CD14-positive monocyte (primary cell): Measurements from ENCODE around the gene VTI1B. TPM values are rescaled to one million over a fixed set of nuclear protein-coding genes. Genes with fewer than 3 reads are reported as not detected.
A peak's percentile ranks its signal among the peaks of the same experiment; 100 is the strongest.

ENCODE experiments used
- DNase-seq, 3 donors: peaks; one replicate each; pipeline ENCODE4 v3.0.0-alpha.2; 2011 to 2022
- H2AFZ ChIP-seq: 2 replicates; pipeline ENCODE4 v1.6.0; 2012; ENCODE audit warnings: mild to moderate bottlenecking, low read depth, low read length, inconsistent platforms; ENCODE audit not compliant: insufficient read depth, poor library complexity, severe bottlenecking
- H3K27ac ChIP-seq, 2 donors: 1 replicate in 1 of 2; 2 replicates in 1 of 2; pipeline ENCODE4 v1.5.1; 2012 to 2013; ENCODE audit warnings: low read length in 2 of 2, control low read depth in 1 of 2, inconsistent platforms in 1 of 2, low read depth in 1 of 2, mild to moderate bottlenecking in 1 of 2
- H3K27me3 ChIP-seq, 2 donors: one replicate each; pipeline versions ENCODE4 v1.6.0 to v1.6.1; 2011 to 2013; ENCODE audit warnings: low read length in 2 of 2; ENCODE audit not compliant: control insufficient read depth in 2 of 2, insufficient read depth in 2 of 2
- H3K36me3 ChIP-seq, 2 donors: replicated peaks in 1 of 2; 1 replicate in 1 of 2; 2 replicates in 1 of 2; pipeline versions ENCODE4 v1.5.1 to v1.6.1; 2012 to 2013; ENCODE audit warnings: low read length in 2 of 2, control low read depth in 1 of 2, inconsistent platforms in 1 of 2, mild to moderate bottlenecking in 1 of 2; ENCODE audit not compliant: insufficient read depth in 2 of 2, control insufficient read depth in 1 of 2
- H3K4me1 ChIP-seq, 2 donors: 1 replicate in 1 of 2; 2 replicates in 1 of 2; pipeline versions ENCODE4 v1.5.1 to v1.6.1; 2012 to 2013; ENCODE audit warnings: low read length in 2 of 2, control low read depth in 1 of 2, inconsistent platforms in 1 of 2, mild to moderate bottlenecking in 1 of 2, moderate library complexity in 1 of 2; ENCODE audit not compliant: insufficient read depth in 2 of 2, control insufficient read depth in 1 of 2
- H3K4me2 ChIP-seq: replicated peaks from 2 replicates; pipeline ENCODE3; 2012; ENCODE audit warnings: low read length, moderate library complexity, mild to moderate bottlenecking; ENCODE audit not compliant: poor library complexity, severe bottlenecking; ENCODE audit errors: extremely low read depth
- H3K4me3 ChIP-seq, 3 experiments: fragments of 200-600 bp in 1 of 3; sonication (generic) in 1 of 3; replicated peaks in 1 of 3; 1 replicate in 2 of 3; 2 replicates in 1 of 3; pipeline ENCODE4 v1.5.1; 2011 to 2013; ENCODE audit warnings: low read length in 3 of 3, mild to moderate bottlenecking in 3 of 3, control low read depth in 2 of 3, low read depth in 2 of 3, inconsistent platforms in 1 of 3, moderate library complexity in 1 of 3
- H3K79me2 ChIP-seq: 2 replicates; pipeline ENCODE4 v1.6.0; 2012; ENCODE audit warnings: mild to moderate bottlenecking, control low read depth, inconsistent platforms, low read length, moderate library complexity; ENCODE audit not compliant: insufficient read depth
- H3K9ac ChIP-seq: 2 replicates; pipeline ENCODE4 v1.6.0; 2017; ENCODE audit warnings: low read length, mild to moderate bottlenecking; ENCODE audit not compliant: insufficient read depth, poor library complexity, severe bottlenecking
- H3K9me3 ChIP-seq, 2 donors: replicated peaks in 1 of 2; 1 replicate in 1 of 2; 2 replicates in 1 of 2; pipeline versions ENCODE4 v1.5.1 to v1.6.1; 2012 to 2013; ENCODE audit warnings: low read length in 2 of 2, control low read depth in 1 of 2; ENCODE audit not compliant: control insufficient read depth in 1 of 2, insufficient read depth in 1 of 2
- H4K20me1 ChIP-seq: 2 replicates; pipeline ENCODE4 v1.6.0; 2012; ENCODE audit warnings: mild to moderate bottlenecking, low read length, control low read depth, moderate library complexity; ENCODE audit not compliant: insufficient read depth
- H3K27ac Mint-ChIP-seq, 7 donors: one replicate each; pipeline ENCODE4 v1.8.0; 2020; ENCODE audit warnings: mild to moderate bottlenecking in 7 of 7, mixed read lengths in 7 of 7, moderate library complexity in 6 of 7, inconsistent platforms in 2 of 7
- H3K27me3 Mint-ChIP-seq, 3 donors: one replicate each; pipeline ENCODE4 v1.8.0; 2021 to 2022; ENCODE audit warnings: low read depth in 3 of 3, mild to moderate bottlenecking in 3 of 3, mixed read lengths in 3 of 3, moderate library complexity in 3 of 3, inconsistent platforms in 1 of 3
- H3K36me3 Mint-ChIP-seq, 2 donors: one replicate each; pipeline ENCODE4 v1.8.0; 2020; ENCODE audit warnings: mixed read lengths in 2 of 2, inconsistent platforms in 1 of 2, mild to moderate bottlenecking in 1 of 2
- H3K4me1 Mint-ChIP-seq: one replicate; pipeline ENCODE4 v1.8.0; 2020; ENCODE audit warnings: mild to moderate bottlenecking, mixed read lengths
- H3K4me3 Mint-ChIP-seq, 2 donors: one replicate each; pipeline ENCODE4 v1.8.0; 2020; ENCODE audit warnings: mild to moderate bottlenecking in 2 of 2, mixed read lengths in 2 of 2, moderate library complexity in 1 of 2
- H3K9me3 Mint-ChIP-seq, 7 donors: one replicate each; pipeline ENCODE4 v1.8.0; 2020 to 2022; ENCODE audit warnings: mixed read lengths in 7 of 7, mild to moderate bottlenecking in 6 of 7, moderate library complexity in 6 of 7, inconsistent platforms in 2 of 7
- CTCF ChIP-seq: fragments of 200-600 bp; IDR thresholded peaks from one replicate; pipeline ENCODE4 v1.8.0; 2022; ENCODE audit warnings: antibody characterized with exemption, mild to moderate bottlenecking
- WGBS: methylation state at CpG from one replicate; pipeline ENCODE4 v1.1.5; 2013; ENCODE audit warnings: missing lambda C conversion rate; ENCODE audit not compliant: insufficient coverage; 5-methylcytosine and 5-hydroxymethylcytosine counted together
- intact Hi-C, 2 donors: fragments of 100-400 bp; cut with micrococcal nuclease; formaldehyde crosslinking; loops; one replicate each; pipeline versions ENCODE4 v1.15.0 to v1.15.1; 2023
- polyA plus RNA-seq, 3 donors: library from polyadenylated mRNA; depleted of rRNA in 1 of 3; unstranded in 2 of 3; stranded (reverse) in 1 of 3; fragments of 300-500 nt in 2 of 3; fragments of >200 nt in 1 of 3; fragmentation: Illumina TruSeq in 2 of 3; gene quantifications; 1 replicate in 2 of 3; 2 replicates in 1 of 3; pipeline ENCODE4 v1.2.3, GENCODE V29; 2012 to 2021

Gene VTI1B
- polyA plus RNA-seq, 3 donors = 31.3 to 84.7 (median 84.5) TPM

DNA sequence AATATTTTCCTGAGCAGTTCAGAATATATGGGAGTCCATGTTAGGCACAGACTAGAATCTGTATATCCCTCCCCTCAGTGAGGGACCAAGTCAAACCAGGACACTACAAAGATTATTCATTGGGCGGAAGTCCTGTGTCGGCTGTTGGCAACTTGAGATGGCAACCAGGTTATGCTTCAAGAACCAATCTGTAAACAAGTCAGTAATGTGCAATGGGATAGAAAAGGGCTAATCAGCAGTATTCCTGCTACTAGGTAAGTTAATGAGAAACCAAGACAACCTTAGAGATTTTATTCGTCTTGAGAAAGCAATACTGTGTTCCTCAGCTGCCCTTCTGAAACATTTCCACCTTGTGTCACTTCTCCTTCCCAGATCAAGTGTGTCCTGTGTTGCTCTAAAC, 28.3 kb downstream of the VTI1B start:
- Mint-ChIP-seq H3K9me3 (no peaks in the 10 kb centered on the region), H3K4me3 (no peak overlapping the region), H3K36me3 (peaks cover 56 to 59% of the 10 kb centered on the region in 2 donors), H3K27ac (peak overlapping the region in 1 of 7 donors; percentile 37), H3K27me3 (peaks cover 0 to 2% (median 0%) of the 10 kb centered on the region in 3 donors), H3K4me1 (no peaks in the 10 kb centered on the region)
- H3K4me3 ChIP-seq = no peak overlapping the region
- H4K20me1 ChIP-seq = no peaks in the 10 kb centered on the region
- no peaks in the 10 kb centered on the region for H3K4me1 ChIP-seq
- H3K4me2 ChIP-seq = no peak overlapping the region
- WGBS = no CpG with 5 or more reads among the region's 3 CpGs
- H3K9me3 ChIP-seq = no peaks in the 10 kb centered on the region
- no peak for TF ChIP-seq CTCF
- no peak overlapping the region for H3K27ac ChIP-seq
- no peaks in the 10 kb centered on the region for H3K79me2 ChIP-seq
- intact Hi-C loops = no loop called here
- H3K9ac ChIP-seq = no peak overlapping the region
- H2AFZ ChIP-seq = no peak overlapping the region
- H3K27me3 ChIP-seq = no peaks in the 10 kb centered on the region
- no peak for DNase-seq
- H3K36me3 ChIP-seq = peaks cover 57 to 64% of the 10 kb centered on the region in 2 donors

- peaks cover 0 to 2% (median 0%) of the 10 kb centered on the region in 3 donors for H3K27me3 Mint-ChIP-seq
- Histone ChIP-seq H2AFZ (no peak overlapping the region), H3K36me3 (peaks cover 50 to 57% of the 10 kb centered on the region in 2 donors), H3K9ac (no peak overlapping the region), H3K4me1 (no peaks in the 10 kb centered on the region), H4K20me1 (no peaks in the 10 kb centered on the region), H3K4me2 (no peak overlapping the region), H3K9me3 (no peaks in the 10 kb centered on the region), H3K79me2 (no peaks in the 10 kb centered on the region), H3K27me3 (no peaks in the 10 kb centered on the region), H3K27ac (no peak overlapping the region), H3K4me3 (no peak overlapping the region)
- H3K27ac Mint-ChIP-seq = peak overlapping the region in 1 of 7 donors; percentile 38
- H3K4me3 Mint-ChIP-seq = no peak overlapping the region
- intact Hi-C loops = no loop called here
- WGBS = 100% methylated on average over 4 of the region's 5 CpGs
- H3K9me3 Mint-ChIP-seq = no peaks in the 10 kb centered on the region
- TF ChIP-seq CTCF = no peak
- no peaks in the 10 kb centered on the region for H3K4me1 Mint-ChIP-seq
- DNase-seq = no peak
- H3K36me3 Mint-ChIP-seq = peaks cover 50 to 52% of the 10 kb centered on the region in 2 donors
Measured at GRCh38 chr14:67645414-67645813, 29.0 kb downstream of the VTI1B start.
